GM13977 (cell line): ENCODE data around the gene HTR1B.

Source experiments
- DNase-seq: peaks from one replicate; pipeline ENCODE4 v3.0.0; 2012; ENCODE audit warnings: low spot score
- in situ Hi-C: fragments of 300-500 bp; cut with MboI; formaldehyde crosslinking; loops from one replicate; pipeline ENCODE4 v1.12.0; 2022; ENCODE audit warnings: low sequenced_read_pairs, low pct_unique_long_range_greater_than_20kb, mixed read lengths, inconsistent platforms; ENCODE audit not compliant: unreplicated experiment
- TF ChIP-seq, protein P1 (sequence below): IDR thresholded peaks from 2 replicates; pipeline ENCODE4 v1.5.1; 2012; ENCODE audit warnings: mild to moderate bottlenecking, control low read depth; ENCODE audit not compliant: insufficient read depth; ENCODE audit errors: extremely low read depth, missing control alignments

HTR1B gene

DNA sequence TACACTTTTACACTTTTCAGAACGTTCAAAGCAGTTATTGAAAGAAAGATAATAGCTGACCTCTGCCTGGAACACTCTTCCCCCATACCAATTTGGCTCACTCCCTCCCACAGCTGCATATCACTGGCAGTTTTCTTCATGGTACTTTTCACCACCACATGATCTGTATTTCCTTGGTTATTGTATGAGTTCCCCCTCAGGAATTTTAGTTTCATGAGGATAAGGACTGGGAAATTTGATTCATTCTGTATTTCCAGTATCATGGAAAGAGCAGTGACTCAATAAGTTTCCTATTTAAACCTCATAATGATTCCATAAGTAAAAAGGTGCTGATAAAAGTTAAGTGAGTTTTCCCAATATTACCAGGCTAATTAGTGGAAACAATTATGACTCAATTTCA is 16.0 kb downstream of the HTR1B start:
- TF ChIP-seq, protein P1, sequence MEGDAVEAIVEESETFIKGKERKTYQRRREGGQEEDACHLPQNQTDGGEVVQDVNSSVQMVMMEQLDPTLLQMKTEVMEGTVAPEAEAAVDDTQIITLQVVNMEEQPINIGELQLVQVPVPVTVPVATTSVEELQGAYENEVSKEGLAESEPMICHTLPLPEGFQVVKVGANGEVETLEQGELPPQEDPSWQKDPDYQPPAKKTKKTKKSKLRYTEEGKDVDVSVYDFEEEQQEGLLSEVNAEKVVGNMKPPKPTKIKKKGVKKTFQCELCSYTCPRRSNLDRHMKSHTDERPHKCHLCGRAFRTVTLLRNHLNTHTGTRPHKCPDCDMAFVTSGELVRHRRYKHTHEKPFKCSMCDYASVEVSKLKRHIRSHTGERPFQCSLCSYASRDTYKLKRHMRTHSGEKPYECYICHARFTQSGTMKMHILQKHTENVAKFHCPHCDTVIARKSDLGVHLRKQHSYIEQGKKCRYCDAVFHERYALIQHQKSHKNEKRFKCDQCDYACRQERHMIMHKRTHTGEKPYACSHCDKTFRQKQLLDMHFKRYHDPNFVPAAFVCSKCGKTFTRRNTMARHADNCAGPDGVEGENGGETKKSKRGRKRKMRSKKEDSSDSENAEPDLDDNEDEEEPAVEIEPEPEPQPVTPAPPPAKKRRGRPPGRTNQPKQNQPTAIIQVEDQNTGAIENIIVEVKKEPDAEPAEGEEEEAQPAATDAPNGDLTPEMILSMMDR, result no peak
- no peak for DNase-seq
- in situ Hi-C loops, result no loop called here

GRCh38 chr6:77446249-77446648 is 17.0 kb downstream of the HTR1B start:
- TF ChIP-seq, protein P1, result no peak
- in situ Hi-C loops, result no loop called here

GRCh38 chr6:77445214-77445613 is 18.1 kb downstream of the HTR1B start:
- TF ChIP-seq, protein P1, result no peak
- in situ Hi-C loops, result no loop called here
- no peak for DNase-seq

More at GRCh38 chr6:77446249-77446648, 17.0 kb downstream of the HTR1B start:
- DNase-seq, result no peak

DNA sequence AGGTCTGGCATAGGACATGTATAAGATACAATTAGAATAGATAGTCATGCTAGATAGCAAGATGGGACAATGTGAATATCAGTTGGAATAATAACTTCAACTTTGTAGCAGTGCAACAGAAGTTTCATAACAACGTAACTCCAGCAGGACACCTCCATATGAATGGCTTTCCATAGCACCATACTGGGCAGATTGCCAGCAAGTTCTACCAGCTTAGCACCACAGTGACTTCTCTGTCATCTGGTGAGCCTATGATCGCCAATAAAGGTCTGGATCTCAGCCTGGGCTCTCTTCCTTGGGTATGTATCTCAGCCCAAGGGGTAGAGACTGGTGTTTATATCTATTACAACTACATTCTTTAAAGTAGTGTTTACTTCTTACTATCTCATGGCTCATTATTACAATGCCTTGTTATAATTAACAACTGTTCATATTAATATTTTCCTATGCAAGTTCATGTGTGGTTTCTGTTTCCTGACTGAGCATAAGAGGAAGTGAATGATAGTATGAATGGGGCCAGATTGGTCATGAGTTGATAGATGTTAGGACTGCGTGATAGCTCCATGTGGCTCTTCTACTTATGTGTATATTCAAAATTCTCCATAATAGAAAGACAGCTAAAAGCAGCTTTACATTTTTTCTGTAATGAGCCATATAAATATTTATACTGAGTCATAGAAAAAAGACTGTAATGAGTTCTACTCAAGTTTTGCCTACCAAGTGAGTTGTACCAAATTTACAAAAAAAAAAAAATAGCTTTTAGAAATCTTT is 22.9 kb downstream of the HTR1B start:
- DNase-seq, result no peak
- TF ChIP-seq, protein P1, result no peak
- in situ Hi-C loops, result no loop called here

GRCh38 chr6:77433888-77434287 is 29.4 kb downstream of the HTR1B start:
- in situ Hi-C loops, result no loop called here
- DNase-seq, result no peak
- TF ChIP-seq, protein P1, result no peak

DNA sequence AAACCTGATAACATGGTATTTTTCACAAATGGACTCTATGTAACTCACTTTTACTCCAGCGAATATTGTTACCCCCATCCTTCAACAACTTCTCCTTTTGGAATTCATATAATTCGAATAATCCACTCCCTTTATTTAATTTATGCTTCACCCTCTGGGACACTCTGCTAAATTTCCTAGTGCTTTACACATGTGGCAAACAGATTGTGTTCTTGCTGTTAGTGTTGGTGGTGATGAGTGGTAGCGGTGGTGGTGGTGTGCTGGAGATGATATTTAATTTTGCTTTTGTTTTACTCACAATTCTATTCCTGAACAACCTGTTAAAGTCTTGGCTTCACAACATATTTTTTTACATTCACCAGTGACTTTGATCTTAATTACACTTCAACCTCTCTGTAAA is 32.8 kb downstream of the HTR1B start:
- DNase-seq, result no peak
- in situ Hi-C loops, result no loop called here
- TF ChIP-seq, protein P1, result no peak
